ENCODE measurements around the gene MEIKIN. TPM values are rescaled to one million over a fixed set of nuclear protein-coding genes. Genes with fewer than 3 reads are reported as not detected.

The MEIKIN gene
- total and polyA plus RNA-seq, 2 experiments from 2014 or later, result not detected

DNA sequence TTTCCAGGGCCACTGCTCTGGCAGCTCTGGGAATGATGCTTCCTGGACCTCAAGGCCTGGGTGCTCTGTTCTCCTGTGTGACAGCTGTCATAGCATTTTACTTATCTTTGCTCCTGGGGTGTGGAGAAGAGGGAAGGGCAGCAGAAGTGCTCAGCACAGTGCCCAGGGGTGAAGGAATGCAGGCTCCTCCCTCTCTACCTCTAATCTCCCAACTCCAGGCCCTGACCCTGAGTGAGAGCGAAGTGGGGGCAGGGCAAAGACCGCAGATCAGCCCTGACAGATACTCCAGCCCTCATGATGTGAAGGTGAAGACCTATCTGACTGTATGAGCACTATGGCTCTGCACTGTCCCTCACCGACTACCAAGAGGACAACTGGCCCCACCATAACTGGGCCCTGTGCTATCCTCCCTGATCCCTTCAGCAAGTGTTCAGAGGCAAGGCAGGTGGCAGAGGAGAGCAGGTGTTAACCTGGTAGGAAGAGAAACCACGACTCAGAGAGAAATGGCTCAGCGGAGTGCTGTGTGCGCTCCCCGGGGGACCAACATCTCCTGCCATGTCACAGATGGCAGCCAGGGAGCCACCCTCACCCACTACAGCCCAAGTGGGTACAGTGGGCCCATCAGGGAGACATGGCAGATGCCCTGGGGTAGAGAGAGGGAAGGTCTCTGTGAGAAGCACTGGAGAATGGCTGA lies 49.2 kb upstream of the MEIKIN start (continued):
- TF ChIP-seq ZNF114 (CRISPR knock-in tag; IDR thresholded peaks at IDR 0.05), result no peak
- TF ChIP-seq POLR2AphosphoS5 (IDR thresholded peaks at IDR 0.05; ENCODE audit: low read depth), result no peak
- no peak for TF ChIP-seq JUNB (IDR thresholded peaks at IDR 0.05; ENCODE audit: unreplicated experiment)
- TF ChIP-seq EZH2phosphoT487 (IDR thresholded peaks at IDR 0.05; ENCODE audit: unreplicated experiment), result no peak
- TF ChIP-seq, protein P1, sequence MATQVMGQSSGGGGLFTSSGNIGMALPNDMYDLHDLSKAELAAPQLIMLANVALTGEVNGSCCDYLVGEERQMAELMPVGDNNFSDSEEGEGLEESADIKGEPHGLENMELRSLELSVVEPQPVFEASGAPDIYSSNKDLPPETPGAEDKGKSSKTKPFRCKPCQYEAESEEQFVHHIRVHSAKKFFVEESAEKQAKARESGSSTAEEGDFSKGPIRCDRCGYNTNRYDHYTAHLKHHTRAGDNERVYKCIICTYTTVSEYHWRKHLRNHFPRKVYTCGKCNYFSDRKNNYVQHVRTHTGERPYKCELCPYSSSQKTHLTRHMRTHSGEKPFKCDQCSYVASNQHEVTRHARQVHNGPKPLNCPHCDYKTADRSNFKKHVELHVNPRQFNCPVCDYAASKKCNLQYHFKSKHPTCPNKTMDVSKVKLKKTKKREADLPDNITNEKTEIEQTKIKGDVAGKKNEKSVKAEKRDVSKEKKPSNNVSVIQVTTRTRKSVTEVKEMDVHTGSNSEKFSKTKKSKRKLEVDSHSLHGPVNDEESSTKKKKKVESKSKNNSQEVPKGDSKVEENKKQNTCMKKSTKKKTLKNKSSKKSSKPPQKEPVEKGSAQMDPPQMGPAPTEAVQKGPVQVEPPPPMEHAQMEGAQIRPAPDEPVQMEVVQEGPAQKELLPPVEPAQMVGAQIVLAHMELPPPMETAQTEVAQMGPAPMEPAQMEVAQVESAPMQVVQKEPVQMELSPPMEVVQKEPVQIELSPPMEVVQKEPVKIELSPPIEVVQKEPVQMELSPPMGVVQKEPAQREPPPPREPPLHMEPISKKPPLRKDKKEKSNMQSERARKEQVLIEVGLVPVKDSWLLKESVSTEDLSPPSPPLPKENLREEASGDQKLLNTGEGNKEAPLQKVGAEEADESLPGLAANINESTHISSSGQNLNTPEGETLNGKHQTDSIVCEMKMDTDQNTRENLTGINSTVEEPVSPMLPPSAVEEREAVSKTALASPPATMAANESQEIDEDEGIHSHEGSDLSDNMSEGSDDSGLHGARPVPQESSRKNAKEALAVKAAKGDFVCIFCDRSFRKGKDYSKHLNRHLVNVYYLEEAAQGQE (IDR thresholded peaks at IDR 0.05; ENCODE audit: unreplicated experiment), result no peak

- Histone ChIP-seq H3K27ac (ENCODE audit: low read depth) (no peak overlapping the region), H3F3A (replicated peaks; ENCODE audit: low read depth) (no peaks in the 10 kb centered on the region), H4K20me1 (replicated peaks; ENCODE audit: insufficient read depth) (no peaks in the 10 kb centered on the region), H3K4me2 (no peak overlapping the region), H2AFZ (no peak overlapping the region), H3K4me1 (ENCODE audit: insufficient read depth) (peaks cover 6% of the 10 kb centered on the region; the same call in 1 of the 2 replicates), H3K4me3 (no peak overlapping the region), H3K27me3 (ENCODE audit: insufficient read depth) (no peaks in the 10 kb centered on the region), H3K9me2 (ENCODE audit: insufficient read depth) (no peaks in the 10 kb centered on the region), H3K36me3 (ENCODE audit: insufficient read depth) (no peaks in the 10 kb centered on the region), H3K79me2 (replicated peaks; ENCODE audit: insufficient read depth) (no peaks in the 10 kb centered on the region)
- H3K36me3 Mint-ChIP-seq (ENCODE audit: low read depth), result no peaks in the 10 kb centered on the region
- peaks cover 3% of the 10 kb centered on the region for H3K27me3 Mint-ChIP-seq (ENCODE audit: insufficient read depth, low read depth, poor library complexity)
- H3K27ac Mint-ChIP-seq, result no peak overlapping the region
- H3K4me1 Mint-ChIP-seq, result peaks cover 18% of the 10 kb centered on the region
- no peak for TF ChIP-seq ZNF331 (CRISPR knock-in tag; IDR thresholded peaks at IDR 0.05; ENCODE audit: low read depth)
- TF ChIP-seq, protein P2, sequence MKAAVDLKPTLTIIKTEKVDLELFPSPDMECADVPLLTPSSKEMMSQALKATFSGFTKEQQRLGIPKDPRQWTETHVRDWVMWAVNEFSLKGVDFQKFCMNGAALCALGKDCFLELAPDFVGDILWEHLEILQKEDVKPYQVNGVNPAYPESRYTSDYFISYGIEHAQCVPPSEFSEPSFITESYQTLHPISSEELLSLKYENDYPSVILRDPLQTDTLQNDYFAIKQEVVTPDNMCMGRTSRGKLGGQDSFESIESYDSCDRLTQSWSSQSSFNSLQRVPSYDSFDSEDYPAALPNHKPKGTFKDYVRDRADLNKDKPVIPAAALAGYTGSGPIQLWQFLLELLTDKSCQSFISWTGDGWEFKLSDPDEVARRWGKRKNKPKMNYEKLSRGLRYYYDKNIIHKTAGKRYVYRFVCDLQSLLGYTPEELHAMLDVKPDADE (IDR thresholded peaks at IDR 0.05), result no peak
- TF ChIP-seq ZNF462 (CRISPR knock-in tag; IDR thresholded peaks at IDR 0.05), result no peak
- TF ChIP-seq EZH2phosphoT487 (IDR thresholded peaks at IDR 0.05; ENCODE audit: unreplicated experiment), result no peak
- DNase-seq (ENCODE audit: low spot score), result no peak
- no peak for ATAC-seq
- H3K9me3 Mint-ChIP-seq, result no peaks in the 10 kb centered on the region
- H3K4me3 Mint-ChIP-seq, result no peak overlapping the region
These were observed 48.6 kb upstream of the MEIKIN start for GRCh38 chr5:131994090-131994489.
